ENCODE results near the gene PDCD1. TPM values are rescaled to one million over a fixed set of nuclear protein-coding genes. Genes with fewer than 3 reads are reported as not detected.
A peak's percentile ranks its signal among the peaks of the same experiment; 100 is the strongest.

The PDCD1 gene
- total and polyA plus RNA-seq, 2 donors from 2014 or later: 0.49 to 1.6 TPM

- Histone ChIP-seq H3K27ac (ENCODE audit: low read depth in 2 of 2, low read length in 2 of 2) (no peak overlapping the region), H3K9ac (ENCODE audit: low read length in 3 of 3) (no peak overlapping the region), H3K27me3 (ENCODE audit: control insufficient read depth, insufficient read depth, low read length) (no peaks in the 10 kb centered on the region), H3K9me3 (ENCODE audit: control insufficient read depth in 2 of 3, insufficient read depth in 1 of 3, low read length in 3 of 3) (no peaks in the 10 kb centered on the region), H3K4me1 (ENCODE audit: control insufficient read depth in 2 of 3, insufficient read depth in 2 of 3, low read depth in 1 of 3, low read length in 3 of 3) (peaks cover 0 to 2% (median 0%) of the 10 kb centered on the region in 3 donors), H3K4me3 (ENCODE audit: low read length in 3 of 3) (no peak overlapping the region), H3K36me3 (ENCODE audit: control insufficient read depth in 2 of 3, insufficient read depth in 3 of 3, low read length in 3 of 3) (no peaks in the 10 kb centered on the region)
- FAIRE-seq: no peak
- intact Hi-C loops (cut with DNase I): no loop called here
- TF ChIP-seq, protein P1, sequence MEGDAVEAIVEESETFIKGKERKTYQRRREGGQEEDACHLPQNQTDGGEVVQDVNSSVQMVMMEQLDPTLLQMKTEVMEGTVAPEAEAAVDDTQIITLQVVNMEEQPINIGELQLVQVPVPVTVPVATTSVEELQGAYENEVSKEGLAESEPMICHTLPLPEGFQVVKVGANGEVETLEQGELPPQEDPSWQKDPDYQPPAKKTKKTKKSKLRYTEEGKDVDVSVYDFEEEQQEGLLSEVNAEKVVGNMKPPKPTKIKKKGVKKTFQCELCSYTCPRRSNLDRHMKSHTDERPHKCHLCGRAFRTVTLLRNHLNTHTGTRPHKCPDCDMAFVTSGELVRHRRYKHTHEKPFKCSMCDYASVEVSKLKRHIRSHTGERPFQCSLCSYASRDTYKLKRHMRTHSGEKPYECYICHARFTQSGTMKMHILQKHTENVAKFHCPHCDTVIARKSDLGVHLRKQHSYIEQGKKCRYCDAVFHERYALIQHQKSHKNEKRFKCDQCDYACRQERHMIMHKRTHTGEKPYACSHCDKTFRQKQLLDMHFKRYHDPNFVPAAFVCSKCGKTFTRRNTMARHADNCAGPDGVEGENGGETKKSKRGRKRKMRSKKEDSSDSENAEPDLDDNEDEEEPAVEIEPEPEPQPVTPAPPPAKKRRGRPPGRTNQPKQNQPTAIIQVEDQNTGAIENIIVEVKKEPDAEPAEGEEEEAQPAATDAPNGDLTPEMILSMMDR (IDR thresholded peaks at IDR 0.05; ENCODE audit: borderline replicate concordance, extremely low read depth, insufficient read depth): no peak
- DNase-seq: peak in 1 of 5 donors; percentile 35
Measured at GRCh38 chr2:241851325-241852115, 7.2 kb downstream of the PDCD1 start.

DNA sequence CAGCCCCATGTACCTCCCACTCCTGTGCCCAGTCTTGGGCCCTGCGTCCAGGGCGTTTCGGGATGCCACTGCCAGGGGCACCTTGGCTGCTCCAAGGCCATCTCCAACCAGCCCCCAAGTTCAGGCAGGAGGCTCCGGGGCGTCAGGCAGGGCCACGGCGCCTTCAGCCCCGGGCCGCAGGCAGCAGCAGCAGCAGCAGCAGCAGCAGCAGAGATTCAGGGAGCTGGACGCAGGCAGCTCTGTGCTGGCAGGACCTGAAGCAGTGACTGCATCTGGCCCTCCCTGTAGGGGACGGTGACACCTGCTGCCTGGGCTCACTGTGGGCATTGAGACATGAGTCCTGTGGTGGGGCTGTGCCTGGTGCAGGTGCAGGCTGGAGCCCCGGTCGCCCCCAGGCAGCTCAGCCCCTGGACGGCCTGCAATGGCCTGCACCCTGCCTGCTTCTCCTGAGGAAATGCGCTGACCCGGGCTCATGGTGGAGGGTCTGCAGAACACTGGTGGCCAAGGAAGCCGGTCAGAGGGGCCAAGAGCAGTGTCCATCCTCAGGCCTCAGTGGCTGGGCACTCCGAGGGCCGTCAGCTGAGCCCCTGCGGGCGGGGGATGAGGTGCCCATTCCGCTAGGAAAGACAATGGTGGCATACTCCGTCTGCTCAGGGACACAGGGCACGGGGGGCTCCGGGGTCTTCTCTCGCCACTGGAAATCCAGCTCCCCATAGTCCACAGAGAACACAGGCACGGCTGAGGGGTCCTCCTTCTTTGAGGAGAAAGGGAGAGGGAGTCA, 8.0 kb downstream of the PDCD1 start:
- Histone ChIP-seq H3K9ac (ENCODE audit: low read length in 3 of 3) (no peak overlapping the region), H3K27me3 (ENCODE audit: control insufficient read depth, insufficient read depth, low read length) (no peaks in the 10 kb centered on the region), H3K36me3 (ENCODE audit: control insufficient read depth in 2 of 3, insufficient read depth in 3 of 3, low read length in 3 of 3) (no peaks in the 10 kb centered on the region), H3K27ac (ENCODE audit: low read depth in 2 of 2, low read length in 2 of 2) (no peak overlapping the region), H3K9me3 (ENCODE audit: control insufficient read depth in 2 of 3, insufficient read depth in 1 of 3, low read length in 3 of 3) (no peaks in the 10 kb centered on the region), H3K4me3 (ENCODE audit: low read length in 3 of 3) (no peak overlapping the region), H3K4me1 (ENCODE audit: control insufficient read depth in 2 of 3, insufficient read depth in 2 of 3, low read depth in 1 of 3, low read length in 3 of 3) (peaks cover 0 to 2% (median 0%) of the 10 kb centered on the region in 3 donors)
- FAIRE-seq (no peak), DNase-seq (no peak)
- TF ChIP-seq, protein P1 (IDR thresholded peaks at IDR 0.05; ENCODE audit: borderline replicate concordance, extremely low read depth, insufficient read depth): no peak
- intact Hi-C loops (cut with DNase I): no loop called here

GRCh38 chr2:241849616-241850543, 8.8 kb downstream of the PDCD1 start:
- DNase-seq: peak in 1 of 5 donors; percentile 29
- Histone ChIP-seq H3K9me3 (ENCODE audit: control insufficient read depth in 2 of 3, insufficient read depth in 1 of 3, low read length in 3 of 3) (no peaks in the 10 kb centered on the region), H3K4me1 (ENCODE audit: control insufficient read depth in 2 of 3, insufficient read depth in 2 of 3, low read depth in 1 of 3, low read length in 3 of 3) (peaks cover 0 to 4% (median 0%) of the 10 kb centered on the region in 3 donors), H3K36me3 (ENCODE audit: control insufficient read depth in 2 of 3, insufficient read depth in 3 of 3, low read length in 3 of 3) (no peaks in the 10 kb centered on the region), H3K4me3 (ENCODE audit: low read length in 3 of 3) (no peak overlapping the region), H3K27me3 (ENCODE audit: control insufficient read depth, insufficient read depth, low read length) (no peaks in the 10 kb centered on the region), H3K27ac (ENCODE audit: low read depth in 2 of 2, low read length in 2 of 2) (no peak overlapping the region), H3K9ac (ENCODE audit: low read length in 3 of 3) (no peak overlapping the region)
- no peak for FAIRE-seq
- intact Hi-C loops (cut with DNase I): no loop called here
- TF ChIP-seq, protein P1 (IDR thresholded peaks at IDR 0.05; ENCODE audit: borderline replicate concordance, extremely low read depth, insufficient read depth): no peak

Measured in kidney (tissue), 14 donors.